Activated naive CD4-positive, alpha-beta T cell treated with anti-CD3 and anti-CD28 coated beads for 36 hours (primary cell): ENCODE measurements around the gene DRD3. TPM values are rescaled to one million over a fixed set of nuclear protein-coding genes. Genes with fewer than 3 reads are reported as not detected.

ENCODE experiments used
- CTCF ChIA-PET: fragments of 350-600 bp; sonication (Branson Sonifier 250); formaldehyde crosslinking; loops from one replicate; lab custom pipeline; 2021; ENCODE audit warnings: antibody characterized with exemption; lab: Charles Lee
- DNase-seq: peaks from one replicate; pipeline ENCODE4 v3.0.0-alpha.2; 2020
- H3K27ac Mint-ChIP-seq: one replicate; pipeline ENCODE4 v1.8.0; 2021; ENCODE audit warnings: mild to moderate bottlenecking, mixed read lengths
- H3K27me3 Mint-ChIP-seq: one replicate; pipeline ENCODE4 v1.8.0; 2021; ENCODE audit warnings: low read depth, mixed read lengths
- H3K36me3 Mint-ChIP-seq: one replicate; pipeline ENCODE4 v1.8.0; 2021; ENCODE audit warnings: low read depth, mixed read lengths
- H3K4me1 Mint-ChIP-seq: one replicate; pipeline ENCODE4 v1.8.0; 2021; ENCODE audit warnings: low read depth, mixed read lengths
- H3K4me3 Mint-ChIP-seq: one replicate; pipeline ENCODE4 v1.8.0; 2021; ENCODE audit warnings: mild to moderate bottlenecking, moderate library complexity, mixed read lengths
- H3K9me3 Mint-ChIP-seq: one replicate; pipeline ENCODE4 v1.8.0; 2021; ENCODE audit warnings: mixed read lengths
- intact Hi-C: fragments of 100-400 bp; cut with micrococcal nuclease; formaldehyde crosslinking; loops from one replicate; pipeline ENCODE4 v1.15.1; 2023
- total RNA-seq, 2 experiments: library from RNA; stranded (reverse); gene quantifications; one replicate each; pipeline ENCODE4 v1.2.3, GENCODE V29; 2021

Gene DRD3
- total RNA-seq, 2 experiments from 2014 or later: not detected

- H3K4me1 Mint-ChIP-seq: peaks cover 13% of the 10 kb centered on the region
- H3K9me3 Mint-ChIP-seq: peaks cover 3% of the 10 kb centered on the region
- no peak overlapping the region for H3K4me3 Mint-ChIP-seq
- peak; percentile 56 for DNase-seq
- CTCF ChIA-PET: interaction anchor here (0.6 to 2.5 kb wide), 8 partner anchors 8 to 382 kb away, joined by 4 to 13 read pairs (median 7); partner anchors contain the start of gene TIGIT
- H3K27me3 Mint-ChIP-seq: no peaks in the 10 kb centered on the region
- intact Hi-C loops: loop anchor here (1.0 to 10.0 kb wide), 4 partner anchors 158 to 1578 kb away; partner anchors contain the start of genes CCDC191, QTRT2 and SIDT1
- H3K27ac Mint-ChIP-seq: no peak overlapping the region
- H3K36me3 Mint-ChIP-seq: peaks cover 8% of the 10 kb centered on the region
Observed at GRCh38 chr3:114214542-114215341, 35.9 kb upstream of the DRD3 start.

GRCh38 chr3:114213627-114214541, 35.0 kb upstream of the DRD3 start:
- DNase-seq: peak; percentile 88
- peaks cover 8% of the 10 kb centered on the region for H3K36me3 Mint-ChIP-seq
- no peak overlapping the region for H3K4me3 Mint-ChIP-seq
- no peaks in the 10 kb centered on the region for H3K27me3 Mint-ChIP-seq
- CTCF ChIA-PET: interaction anchor here (0.7 to 2.5 kb wide), 13 partner anchors 9 to 115 kb away, joined by 3 to 13 read pairs (median 5); partner anchors contain the start of gene TIGIT
- H3K9me3 Mint-ChIP-seq: peaks cover 3% of the 10 kb centered on the region
- intact Hi-C loops: loop anchor here (1.0 to 10.0 kb wide), 17 partner anchors 9 to 1578 kb away; partner anchors contain the start of genes CCDC191, GRAMD1C, NAA50 and QTRT2
- peaks cover 8% of the 10 kb centered on the region for H3K4me1 Mint-ChIP-seq
- H3K27ac Mint-ChIP-seq: no peak overlapping the region

- Mint-ChIP-seq H3K4me1 (peaks cover 4% of the 10 kb centered on the region), H3K27ac (no peak overlapping the region), H3K27me3 (no peaks in the 10 kb centered on the region), H3K9me3 (peaks cover 3% of the 10 kb centered on the region), H3K36me3 (peaks cover 4% of the 10 kb centered on the region), H3K4me3 (no peak overlapping the region)
- no peak for DNase-seq
- intact Hi-C loops: loop anchor here (1.0 to 10.0 kb wide), 16 partner anchors 10 to 1579 kb away; partner anchors contain the start of genes GRAMD1C, NAA50, SIDT1 and ZBTB20
- CTCF ChIA-PET: interaction anchor here (0.7 to 2.5 kb wide), 11 partner anchors 9 to 116 kb away, joined by 3 to 13 read pairs (median 6); partner anchors contain the start of gene TIGIT
Observed at GRCh38 chr3:114213292-114213626, 34.4 kb upstream of the DRD3 start.

GRCh38 chr3:114212646-114213045, 33.8 kb upstream of the DRD3 start:
- H3K4me3 Mint-ChIP-seq: no peak overlapping the region

GRCh38 chr3:114207768-114208167, 28.9 kb upstream of the DRD3 start:
- Mint-ChIP-seq H3K36me3 (no peaks in the 10 kb centered on the region), H3K4me1 (peaks cover 9% of the 10 kb centered on the region), H3K4me3 (no peak overlapping the region), H3K27me3 (no peaks in the 10 kb centered on the region), H3K27ac (no peak overlapping the region), H3K9me3 (peaks cover 3% of the 10 kb centered on the region)
- DNase-seq: no peak
- intact Hi-C loops: no loop called here
- CTCF ChIA-PET: no interaction called here

More at GRCh38 chr3:114212646-114213045, 33.8 kb upstream of the DRD3 start:
- no peak for DNase-seq
- CTCF ChIA-PET: interaction anchor here (1.1 to 2.5 kb wide), 5 partner anchors 8 to 62 kb away, joined by 3 to 13 read pairs (median 5); no protein-coding TSS in a partner anchor
- Mint-ChIP-seq H3K9me3 (peaks cover 3% of the 10 kb centered on the region), H3K27me3 (no peaks in the 10 kb centered on the region), H3K36me3 (peaks cover 3% of the 10 kb centered on the region), H3K4me1 (peaks cover 4% of the 10 kb centered on the region), H3K27ac (no peak overlapping the region)
- intact Hi-C loops: loop anchor here (1.0 to 10.0 kb wide), 16 partner anchors 11 to 1580 kb away; partner anchors contain the start of genes GRAMD1C, NAA50, SIDT1 and ZBTB20

- intact Hi-C loops: no loop called here
- Mint-ChIP-seq H3K36me3 (no peaks in the 10 kb centered on the region), H3K4me1 (peaks cover 5% of the 10 kb centered on the region), H3K27me3 (no peaks in the 10 kb centered on the region), H3K4me3 (no peak overlapping the region), H3K27ac (no peak overlapping the region), H3K9me3 (peaks cover 3% of the 10 kb centered on the region)
- no peak for DNase-seq
- CTCF ChIA-PET: interaction anchor here (0.8 to 1.3 kb wide), 3 partner anchors 11 to 85 kb away, joined by 3 to 4 read pairs (median 3); partner anchors contain the start of gene DRD3
Observed at GRCh38 chr3:114206342-114206741, 27.5 kb upstream of the DRD3 start.

GRCh38 chr3:114205541-114205940, 26.7 kb upstream of the DRD3 start:
- Mint-ChIP-seq H3K27me3 (no peaks in the 10 kb centered on the region), H3K36me3 (no peaks in the 10 kb centered on the region), H3K4me3 (no peak overlapping the region), H3K4me1 (peaks cover 5% of the 10 kb centered on the region), H3K9me3 (peaks cover under 1% of the 10 kb centered on the region), H3K27ac (no peak overlapping the region)
- CTCF ChIA-PET: interaction anchor here (1.2 kb wide), 1 partner anchor 86 kb away, joined by 3 read pairs; no protein-coding TSS in a partner anchor
- intact Hi-C loops: no loop called here
- no peak for DNase-seq

- Mint-ChIP-seq H3K9me3 (no peaks in the 10 kb centered on the region), H3K27ac (no peak overlapping the region), H3K4me1 (peaks cover 6% of the 10 kb centered on the region), H3K36me3 (no peaks in the 10 kb centered on the region), H3K27me3 (no peaks in the 10 kb centered on the region), H3K4me3 (no peak overlapping the region)
- CTCF ChIA-PET: interaction anchor here (1.1 kb wide), 1 partner anchor 12 kb away, joined by 3 read pairs; no protein-coding TSS in a partner anchor
- DNase-seq: no peak
- intact Hi-C loops: no loop called here
Observed at GRCh38 chr3:114194750-114195149, 15.9 kb upstream of the DRD3 start.

- Mint-ChIP-seq H3K27ac (no peak overlapping the region), H3K4me3 (no peak overlapping the region), H3K9me3 (no peaks in the 10 kb centered on the region), H3K4me1 (peaks cover 6% of the 10 kb centered on the region), H3K36me3 (no peaks in the 10 kb centered on the region), H3K27me3 (no peaks in the 10 kb centered on the region)
- DNase-seq: no peak
- intact Hi-C loops: no loop called here
- CTCF ChIA-PET: interaction anchor here (0.7 kb wide), 1 partner anchor 656 kb away, joined by 3 read pairs; no protein-coding TSS in a partner anchor
Observed at GRCh38 chr3:114192136-114192535, 13.3 kb upstream of the DRD3 start.

GRCh38 chr3:114186501-114186900, 7.6 kb upstream of the DRD3 start:
- Mint-ChIP-seq H3K36me3 (peaks cover 3% of the 10 kb centered on the region), H3K27ac (no peak overlapping the region), H3K9me3 (peaks cover 9% of the 10 kb centered on the region), H3K27me3 (no peaks in the 10 kb centered on the region), H3K4me1 (no peaks in the 10 kb centered on the region), H3K4me3 (no peak overlapping the region)
- CTCF ChIA-PET: no interaction called here
- intact Hi-C loops: no loop called here
- DNase-seq: no peak

- H3K9me3 Mint-ChIP-seq: peaks cover 3% of the 10 kb centered on the region
- no peaks in the 10 kb centered on the region for H3K4me1 Mint-ChIP-seq
- intact Hi-C loops: no loop called here
- no peak overlapping the region for H3K27ac Mint-ChIP-seq
- peak; percentile 7 for DNase-seq
- peaks cover 20% of the 10 kb centered on the region for H3K27me3 Mint-ChIP-seq
- CTCF ChIA-PET: interaction anchor here (0.8 to 1.4 kb wide), 3 partner anchors 19 to 433 kb away, joined by 3 to 4 read pairs (median 3); no protein-coding TSS in a partner anchor
- no peaks in the 10 kb centered on the region for H3K36me3 Mint-ChIP-seq
- no peak overlapping the region for H3K4me3 Mint-ChIP-seq
Observed at GRCh38 chr3:114179575-114179974, 723 bp upstream of the DRD3 start.
